ENCODE results near the gene KIF11.

DNA sequence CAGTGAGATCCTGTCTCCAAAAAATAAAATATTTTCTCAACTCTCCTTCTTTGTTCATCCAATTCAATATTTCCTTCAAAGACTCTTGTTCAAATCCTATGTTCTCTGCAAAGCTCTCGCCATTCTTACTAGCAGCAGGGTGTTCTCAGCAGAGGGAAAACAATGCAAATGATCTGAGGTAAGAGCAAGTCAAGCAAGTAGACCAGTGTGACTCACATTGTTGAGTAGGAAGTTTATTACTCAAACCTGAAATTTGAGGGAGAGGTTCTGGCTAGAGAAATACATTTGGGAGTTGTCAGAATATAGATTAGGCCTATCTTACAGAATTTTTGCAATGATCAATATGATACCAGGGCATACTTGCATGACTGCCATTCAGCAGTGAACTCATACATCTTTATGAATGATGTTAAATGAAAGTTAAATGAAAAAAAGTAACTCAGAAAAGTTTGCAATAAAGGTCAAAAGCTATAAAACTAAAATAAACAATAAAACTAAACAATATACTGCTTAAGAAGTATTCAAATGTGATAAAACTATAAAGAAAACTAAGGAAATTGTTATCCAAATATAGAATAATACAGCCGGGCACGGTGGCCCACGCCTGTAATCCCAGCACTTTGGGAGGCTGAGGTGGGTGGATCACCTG lies 24.9 kb upstream of the KIF11 start:
- TF ChIP-seq CTCF (IDR thresholded peaks at IDR 0.05): no peak
- TF ChIP-seq POLR2A (IDR thresholded peaks at IDR 0.05): no peak
